Regular cardiac myocyte (primary cell): Measurements from ENCODE around the gene CLK3. TPM values are rescaled to one million over a fixed set of nuclear protein-coding genes. Genes with fewer than 3 reads are reported as not detected.

ENCODE experiments used
- total RNA-seq: library from RNA; depleted of rRNA; stranded (reverse); fragments of >200 nt; gene quantifications from 2 replicates; pipeline ENCODE4 v1.2.3, GENCODE V29; 2014

Gene CLK3
- total RNA-seq = 50.2 and 64.0 TPM in 2 replicates

DNA sequence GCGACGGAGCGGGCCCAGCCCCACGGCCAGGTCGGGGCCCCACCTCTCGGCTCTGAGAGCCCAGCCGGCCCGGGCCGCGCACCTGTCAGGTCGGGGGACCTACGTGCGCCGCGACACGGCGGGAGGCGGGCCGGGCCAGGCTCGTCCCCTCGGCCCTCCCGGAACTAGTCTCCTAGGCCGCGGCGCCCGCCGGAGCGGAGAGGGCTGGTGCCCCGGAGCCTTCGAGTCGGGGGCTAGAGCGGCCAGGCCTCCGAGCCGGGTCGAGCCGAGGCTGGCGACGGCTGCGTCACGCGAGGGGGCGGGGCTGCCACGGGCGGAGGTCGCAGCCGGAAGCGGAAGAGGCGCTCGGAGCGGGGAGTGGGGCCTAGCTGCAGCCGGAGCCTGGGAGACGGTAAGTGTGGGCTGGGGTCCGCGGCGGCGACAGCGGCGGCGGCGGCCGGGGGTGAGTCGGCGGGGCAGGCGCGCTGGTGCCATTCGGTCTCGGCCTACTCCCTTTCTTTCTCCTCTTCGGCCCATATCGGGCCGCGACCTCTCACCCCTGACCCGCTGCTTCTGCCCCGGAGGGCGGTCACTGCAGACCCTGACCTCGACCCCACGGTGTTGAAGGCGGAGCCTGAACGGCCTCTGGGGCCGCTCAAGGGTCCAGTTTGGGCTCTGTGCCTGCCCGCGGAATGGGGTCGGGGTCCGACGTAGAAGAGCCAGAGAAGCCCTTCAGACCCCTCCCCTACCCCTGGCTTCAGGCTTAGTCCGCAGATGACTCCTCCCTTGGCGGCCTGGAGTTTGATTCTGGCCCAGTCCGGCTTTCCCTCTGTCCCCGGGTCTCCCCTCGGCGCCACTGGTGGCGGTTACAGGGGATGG, at the start of gene CLK3:
TSS of gene CLK3 (plus strand) at position 329 of the 858 bp plus-strand sequence. CDS start 3,361 bp downstream, outside the sequence.

Other genes with a start within 250 kb of the CLK3 start
- gene CYP11A1, start 248.2 kb upstream of the CLK3 start, total RNA-seq = 0.28 and 0.38 TPM in 2 replicates
- 19.7 and 59.6 TPM in 2 replicates for gene SEMA7A, start 181.9 kb upstream of the CLK3 start, total RNA-seq
- gene UBL7, start 154.7 kb upstream of the CLK3 start, total RNA-seq = 31.6 and 40.3 TPM in 2 replicates
- 1.7 and 2.1 TPM in 2 replicates for gene ARID3B, start 74.6 kb upstream of the CLK3 start, total RNA-seq
- 13.5 and 21.5 TPM in 2 replicates for gene EDC3, start 80.2 kb downstream of the CLK3 start, total RNA-seq
- 0.19 and 2.5 TPM in 2 replicates for gene CYP1A1, start 109.7 kb downstream of the CLK3 start, total RNA-seq
- not detected in 2 replicates for gene CYP1A2, start 133.0 kb downstream of the CLK3 start, total RNA-seq
- gene CSK, start 166.2 kb downstream of the CLK3 start, total RNA-seq = 12.1 and 30.5 TPM in 2 replicates
- not detected in 2 replicates for gene LMAN1L, start 197.0 kb downstream of the CLK3 start, total RNA-seq
- gene CPLX3, start 210.8 kb downstream of the CLK3 start, total RNA-seq = not detected in 2 replicates
- 13.5 and 16.3 TPM in 2 replicates for gene ULK3, start 227.3 kb downstream of the CLK3 start, total RNA-seq